Neural cell (in vitro differentiated cells): ENCODE results near the gene TPBGL. TPM values are rescaled to one million over a fixed set of nuclear protein-coding genes. Genes with fewer than 3 reads are reported as not detected.

Experiments
- H2AFZ ChIP-seq: fragments of 200-600, 300-800 bp; sonication (generic), shearing (Covaris generic); 2 replicates; pipeline ENCODE4 v1.6.0; 2014; ENCODE audit warnings: low read depth, mild to moderate bottlenecking, antibody characterized with exemption, low read length, moderate library complexity
- H3F3A ChIP-seq: fragments of 200-600 bp; shearing (Covaris generic); 2 replicates; pipeline ENCODE4 v1.6.1; 2016; ENCODE audit warnings: mild to moderate bottlenecking, moderate library complexity, mixed read lengths, antibody characterized with exemption, low read length; ENCODE audit not compliant: insufficient read depth, poor library complexity, severe bottlenecking
- H3K27ac ChIP-seq: fragments of 200-600, 300-800 bp; sonication (generic), shearing (Covaris generic); 2 replicates; pipeline ENCODE4 v1.5.1; 2014; ENCODE audit warnings: mild to moderate bottlenecking, low read length, moderate library complexity
- H3K27me3 ChIP-seq: fragments of 300-800, 200-600 bp; sonication (generic), shearing (Covaris generic); 2 replicates; pipeline ENCODE4 v1.6.0; 2014; ENCODE audit warnings: mild to moderate bottlenecking, low read depth, low read length, moderate library complexity; ENCODE audit not compliant: insufficient read depth
- H3K36me3 ChIP-seq: fragments of 300-800, 200-600 bp; sonication (generic), shearing (Covaris generic); 2 replicates; pipeline ENCODE4 v1.5.1; 2014; ENCODE audit warnings: mild to moderate bottlenecking, antibody characterized with exemption, low read length, moderate library complexity; ENCODE audit not compliant: insufficient read depth
- H3K4me2 ChIP-seq: fragments of 300-800, 200-600 bp; sonication (generic), shearing (Covaris generic); 2 replicates; pipeline ENCODE4 v1.6.0; 2014; ENCODE audit warnings: mild to moderate bottlenecking, low read length
- H3K4me3 ChIP-seq: fragments of 300-800, 200-600 bp; sonication (generic), shearing (Covaris generic); 2 replicates; pipeline ENCODE4 v1.5.1; 2014; ENCODE audit warnings: mild to moderate bottlenecking, low read length, moderate library complexity
- H3K79me2 ChIP-seq: fragments of 200-600 bp; shearing (Covaris generic); replicated peaks from 2 replicates; pipeline ENCODE4 v1.6.0; 2014; ENCODE audit warnings: mild to moderate bottlenecking, low read length, moderate library complexity; ENCODE audit not compliant: insufficient read depth
- H3K9ac ChIP-seq: fragments of 300-800, 200-600 bp; sonication (generic), shearing (Covaris generic); 2 replicates; pipeline ENCODE4 v1.6.1; 2016; ENCODE audit warnings: mild to moderate bottlenecking, low read length, mixed read lengths
- H3K9me2 ChIP-seq: fragments of 200-600 bp; shearing (Covaris generic); 2 replicates; pipeline ENCODE4 v1.6.1; 2016; ENCODE audit warnings: mild to moderate bottlenecking, low read length, mixed read lengths; ENCODE audit not compliant: insufficient read depth
- H3K9me3 ChIP-seq: fragments of 200-600, 300-800 bp; sonication (generic), shearing (Covaris generic); 2 replicates; pipeline ENCODE4 v1.6.1; 2016; ENCODE audit warnings: mild to moderate bottlenecking, mixed run types, low read length, moderate library complexity, mixed read lengths
- H4K20me1 ChIP-seq: fragments of 200-600 bp; shearing (Covaris generic); 2 replicates; pipeline ENCODE4 v1.6.1; 2016; ENCODE audit warnings: mild to moderate bottlenecking, mixed run types; ENCODE audit not compliant: insufficient read depth
- EP300 ChIP-seq: fragments of 450-650 bp; conservative IDR thresholded peaks from 2 replicates; pipeline ENCODE4 v1.6.1; 2014; ENCODE audit warnings: antibody characterized with exemption, mild to moderate bottlenecking, moderate library complexity; ENCODE audit not compliant: poor library complexity, severe bottlenecking
- EZH2 ChIP-seq: fragments of 200-600, 300-800 bp; shearing (Covaris generic), sonication (generic); IDR thresholded peaks from 2 replicates; pipeline ENCODE4 v1.6.1; 2014; ENCODE audit warnings: antibody characterized with exemption, low read length, borderline replicate concordance, mild to moderate bottlenecking; ENCODE audit not compliant: insufficient read depth, poor library complexity, severe bottlenecking
- MXI1 ChIP-seq: fragments of 450-650 bp; conservative IDR thresholded peaks from 2 replicates; pipeline ENCODE4 v1.6.1; 2014; ENCODE audit warnings: antibody characterized with exemption, mild to moderate bottlenecking; ENCODE audit not compliant: poor library complexity, severe bottlenecking
- POLR2AphosphoS5 ChIP-seq: IDR thresholded peaks from 2 replicates; pipeline ENCODE4 v1.6.1; 2012
- RAD21 ChIP-seq: fragments of 450-650 bp; conservative IDR thresholded peaks from 2 replicates; pipeline ENCODE4 v1.6.1; 2014; ENCODE audit warnings: antibody characterized with exemption, mild to moderate bottlenecking, moderate library complexity
- SMC3 ChIP-seq: fragments of 450-650 bp; conservative IDR thresholded peaks from 2 replicates; pipeline ENCODE4 v1.6.1; 2014; ENCODE audit warnings: antibody characterized with exemption, mild to moderate bottlenecking, moderate library complexity; ENCODE audit not compliant: poor library complexity
- TAF1 ChIP-seq: IDR thresholded peaks from 2 replicates; pipeline ENCODE4 v1.6.1; 2012; ENCODE audit warnings: low read depth
- polyA plus RNA-seq: library from polyadenylated mRNA; depleted of rRNA; stranded (reverse); fragments of >200 nt; gene quantifications from 2 replicates; pipeline ENCODE4 v1.2.3, GENCODE V29; 2014
- TF ChIP-seq, protein P1 (sequence below): fragments of 450-650 bp; IDR thresholded peaks from 2 replicates; pipeline ENCODE4 v1.5.1; 2014; ENCODE audit warnings: antibody characterized with exemption, mild to moderate bottlenecking, moderate library complexity; ENCODE audit not compliant: poor library complexity, severe bottlenecking
- TF ChIP-seq, protein P2 (sequence below): IDR thresholded peaks from 2 replicates; pipeline ENCODE4 v1.6.1; 2012; ENCODE audit warnings: borderline replicate concordance

TPBGL gene
- polyA plus RNA-seq, 1 donor from 2014 or later, result not detected

DNA sequence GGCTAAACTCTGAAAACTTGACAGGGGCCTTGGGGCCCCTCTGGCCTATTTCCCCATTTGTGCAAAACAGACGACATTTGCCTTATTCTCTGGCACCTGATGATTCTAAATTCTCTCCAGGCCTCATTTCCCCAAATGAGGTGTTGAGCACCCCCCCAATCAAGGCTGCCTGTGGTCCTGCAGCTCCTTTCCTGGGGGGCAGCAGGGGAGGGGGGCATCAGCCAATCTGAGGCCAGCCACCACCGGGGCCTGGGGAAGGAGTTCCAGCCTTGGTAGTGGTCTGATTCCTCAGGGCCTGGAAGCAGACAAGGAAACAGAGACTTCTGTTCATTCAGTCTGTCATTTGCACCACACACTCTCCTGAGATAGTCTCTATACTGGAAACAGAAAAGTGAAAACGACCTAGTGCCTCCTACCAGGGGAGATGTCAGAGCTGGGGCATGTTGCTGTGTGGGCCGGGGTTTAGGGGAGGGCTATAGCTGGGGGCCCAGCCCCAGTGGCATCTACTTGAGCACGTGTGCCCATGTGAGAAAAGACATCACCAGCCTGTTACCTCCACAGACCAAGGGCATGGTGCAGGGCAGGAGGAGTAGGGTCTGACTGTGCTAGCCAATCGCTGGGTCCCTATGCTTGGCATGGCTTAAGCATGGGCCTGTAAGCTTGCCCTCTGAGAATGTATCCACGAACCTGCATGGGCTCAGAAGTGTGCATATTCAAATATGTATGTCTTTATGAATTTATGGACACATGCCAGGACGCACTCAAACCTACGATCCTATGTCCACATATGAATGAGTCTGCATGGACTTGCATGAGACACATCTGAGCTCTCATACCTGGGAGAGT lies 1.8 kb upstream of the TPBGL start:
- no peaks in the 10 kb centered on the region for H3F3A ChIP-seq
- H2AFZ ChIP-seq, result no peak overlapping the region
- no peak overlapping the region for H3K9ac ChIP-seq
- TF ChIP-seq SMC3 (no peak), MXI1 (no peak)
- no peaks in the 10 kb centered on the region for H3K36me3 ChIP-seq
- H3K4me2 ChIP-seq, result no peak overlapping the region
- peaks cover 41% of the 10 kb centered on the region for H3K27me3 ChIP-seq
- no peaks in the 10 kb centered on the region for H3K79me2 ChIP-seq
- H3K9me2 ChIP-seq, result no peaks in the 10 kb centered on the region
- H4K20me1 ChIP-seq, result no peaks in the 10 kb centered on the region
- no peak overlapping the region for H3K4me3 ChIP-seq
- H3K9me3 ChIP-seq, result no peaks in the 10 kb centered on the region
- H3K27ac ChIP-seq, result no peak overlapping the region

DNA sequence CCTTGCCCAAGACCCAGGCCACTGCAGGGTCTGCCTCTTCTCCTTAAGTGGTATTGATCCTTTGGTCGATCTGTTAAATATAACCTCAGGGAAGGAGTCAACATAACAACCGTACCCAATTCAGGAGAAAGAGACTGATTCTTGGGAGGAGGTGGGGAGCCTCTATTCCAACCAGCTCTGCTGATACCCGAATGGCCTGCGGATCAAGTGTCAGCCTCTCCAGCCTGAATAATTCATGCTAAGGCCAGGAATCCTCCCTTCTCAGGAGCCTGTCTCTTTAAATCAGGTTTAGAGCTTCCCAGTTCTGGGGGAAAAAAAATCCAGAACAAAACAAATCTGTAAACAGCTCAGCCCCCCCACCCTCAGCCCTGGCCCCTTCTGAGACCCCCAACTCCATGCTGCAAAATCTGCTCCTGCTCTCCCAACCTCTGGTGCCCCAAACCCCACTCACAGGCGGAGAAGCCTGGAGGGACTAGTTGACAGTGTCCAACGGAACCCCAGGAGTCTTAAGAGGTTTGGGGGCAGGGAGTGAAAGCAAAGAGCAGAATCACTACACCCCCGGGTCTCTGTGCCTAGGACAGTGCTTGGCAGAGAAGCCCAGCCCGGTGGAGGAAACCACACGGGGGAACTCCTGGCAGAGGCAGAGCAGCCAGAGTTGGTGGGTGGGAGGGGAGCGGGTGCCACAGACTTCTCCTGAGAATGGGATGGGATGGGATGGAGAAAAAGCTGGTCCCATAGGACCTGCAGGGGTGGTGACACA lies 863 bp upstream of the TPBGL start:
- no peaks in the 10 kb centered on the region for H3K36me3 ChIP-seq
- no peaks in the 10 kb centered on the region for H4K20me1 ChIP-seq
- H3K27ac ChIP-seq, result no peak overlapping the region
- no peaks in the 10 kb centered on the region for H3K9me2 ChIP-seq
- H2AFZ ChIP-seq, result no peak overlapping the region
- H3K9ac ChIP-seq, result no peak overlapping the region
- H3K27me3 ChIP-seq, result peaks cover 47% of the 10 kb centered on the region
- no peaks in the 10 kb centered on the region for H3K9me3 ChIP-seq
- TF ChIP-seq POLR2AphosphoS5 (no peak), SMC3 (no peak), MXI1 (no peak)
- no peaks in the 10 kb centered on the region for H3F3A ChIP-seq
- H3K4me2 ChIP-seq, result no peak overlapping the region
- peak overlapping the region; percentile 73 for H3K4me3 ChIP-seq
- H3K79me2 ChIP-seq, result no peaks in the 10 kb centered on the region

DNA sequence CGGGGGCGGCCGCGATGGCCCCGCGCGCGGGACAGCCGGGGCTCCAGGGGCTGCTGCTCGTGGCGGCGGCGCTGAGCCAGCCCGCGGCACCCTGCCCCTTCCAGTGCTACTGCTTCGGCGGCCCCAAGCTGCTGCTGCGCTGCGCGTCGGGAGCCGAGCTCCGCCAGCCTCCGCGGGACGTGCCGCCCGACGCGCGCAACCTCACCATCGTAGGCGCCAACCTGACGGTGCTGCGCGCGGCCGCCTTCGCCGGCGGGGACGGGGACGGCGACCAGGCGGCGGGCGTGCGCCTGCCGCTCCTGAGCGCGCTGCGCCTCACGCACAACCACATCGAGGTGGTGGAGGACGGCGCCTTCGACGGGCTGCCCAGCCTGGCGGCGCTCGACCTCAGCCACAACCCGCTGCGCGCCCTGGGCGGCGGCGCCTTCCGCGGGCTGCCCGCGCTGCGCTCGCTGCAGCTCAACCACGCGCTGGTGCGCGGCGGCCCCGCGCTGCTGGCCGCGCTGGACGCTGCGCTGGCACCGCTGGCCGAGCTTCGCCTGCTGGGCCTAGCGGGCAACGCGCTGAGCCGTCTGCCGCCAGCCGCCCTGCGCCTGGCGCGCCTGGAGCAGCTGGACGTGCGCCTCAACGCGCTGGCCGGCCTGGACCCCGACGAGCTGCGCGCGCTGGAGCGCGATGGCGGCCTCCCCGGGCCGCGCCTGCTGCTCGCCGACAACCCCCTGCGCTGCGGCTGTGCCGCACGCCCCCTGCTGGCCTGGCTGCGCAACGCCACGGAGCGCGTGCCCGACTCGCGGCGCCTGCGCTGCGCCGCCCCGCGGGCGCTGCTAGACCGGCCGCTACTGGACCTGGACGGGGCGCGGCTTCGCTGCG lies 697 bp downstream of the TPBGL start:
- H3K9me3 ChIP-seq, result no peaks in the 10 kb centered on the region
- H4K20me1 ChIP-seq, result no peaks in the 10 kb centered on the region
- H3K4me3 ChIP-seq, result peak overlapping the region; percentile 73
- no peaks in the 10 kb centered on the region for H3K36me3 ChIP-seq
- H3F3A ChIP-seq, result no peaks in the 10 kb centered on the region
- H3K9me2 ChIP-seq, result no peaks in the 10 kb centered on the region
- peak overlapping the region; percentile 74 for H3K9ac ChIP-seq
- no peak overlapping the region for H3K4me2 ChIP-seq
- H3K79me2 ChIP-seq, result no peaks in the 10 kb centered on the region
- peak overlapping the region; percentile 45 for H2AFZ ChIP-seq
- no peak overlapping the region for H3K27ac ChIP-seq
- TF ChIP-seq EP300 (peak; percentile 56), RAD21 (peak; percentile 74), TAF1 (no peak), MXI1 (peak; percentile 60), POLR2AphosphoS5 (peak; percentile 47), EZH2 (no peak), SMC3 (peak; percentile 85)
- TF ChIP-seq, protein P1, sequence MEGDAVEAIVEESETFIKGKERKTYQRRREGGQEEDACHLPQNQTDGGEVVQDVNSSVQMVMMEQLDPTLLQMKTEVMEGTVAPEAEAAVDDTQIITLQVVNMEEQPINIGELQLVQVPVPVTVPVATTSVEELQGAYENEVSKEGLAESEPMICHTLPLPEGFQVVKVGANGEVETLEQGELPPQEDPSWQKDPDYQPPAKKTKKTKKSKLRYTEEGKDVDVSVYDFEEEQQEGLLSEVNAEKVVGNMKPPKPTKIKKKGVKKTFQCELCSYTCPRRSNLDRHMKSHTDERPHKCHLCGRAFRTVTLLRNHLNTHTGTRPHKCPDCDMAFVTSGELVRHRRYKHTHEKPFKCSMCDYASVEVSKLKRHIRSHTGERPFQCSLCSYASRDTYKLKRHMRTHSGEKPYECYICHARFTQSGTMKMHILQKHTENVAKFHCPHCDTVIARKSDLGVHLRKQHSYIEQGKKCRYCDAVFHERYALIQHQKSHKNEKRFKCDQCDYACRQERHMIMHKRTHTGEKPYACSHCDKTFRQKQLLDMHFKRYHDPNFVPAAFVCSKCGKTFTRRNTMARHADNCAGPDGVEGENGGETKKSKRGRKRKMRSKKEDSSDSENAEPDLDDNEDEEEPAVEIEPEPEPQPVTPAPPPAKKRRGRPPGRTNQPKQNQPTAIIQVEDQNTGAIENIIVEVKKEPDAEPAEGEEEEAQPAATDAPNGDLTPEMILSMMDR, result peak; percentile 100
- TF ChIP-seq, protein P2, sequence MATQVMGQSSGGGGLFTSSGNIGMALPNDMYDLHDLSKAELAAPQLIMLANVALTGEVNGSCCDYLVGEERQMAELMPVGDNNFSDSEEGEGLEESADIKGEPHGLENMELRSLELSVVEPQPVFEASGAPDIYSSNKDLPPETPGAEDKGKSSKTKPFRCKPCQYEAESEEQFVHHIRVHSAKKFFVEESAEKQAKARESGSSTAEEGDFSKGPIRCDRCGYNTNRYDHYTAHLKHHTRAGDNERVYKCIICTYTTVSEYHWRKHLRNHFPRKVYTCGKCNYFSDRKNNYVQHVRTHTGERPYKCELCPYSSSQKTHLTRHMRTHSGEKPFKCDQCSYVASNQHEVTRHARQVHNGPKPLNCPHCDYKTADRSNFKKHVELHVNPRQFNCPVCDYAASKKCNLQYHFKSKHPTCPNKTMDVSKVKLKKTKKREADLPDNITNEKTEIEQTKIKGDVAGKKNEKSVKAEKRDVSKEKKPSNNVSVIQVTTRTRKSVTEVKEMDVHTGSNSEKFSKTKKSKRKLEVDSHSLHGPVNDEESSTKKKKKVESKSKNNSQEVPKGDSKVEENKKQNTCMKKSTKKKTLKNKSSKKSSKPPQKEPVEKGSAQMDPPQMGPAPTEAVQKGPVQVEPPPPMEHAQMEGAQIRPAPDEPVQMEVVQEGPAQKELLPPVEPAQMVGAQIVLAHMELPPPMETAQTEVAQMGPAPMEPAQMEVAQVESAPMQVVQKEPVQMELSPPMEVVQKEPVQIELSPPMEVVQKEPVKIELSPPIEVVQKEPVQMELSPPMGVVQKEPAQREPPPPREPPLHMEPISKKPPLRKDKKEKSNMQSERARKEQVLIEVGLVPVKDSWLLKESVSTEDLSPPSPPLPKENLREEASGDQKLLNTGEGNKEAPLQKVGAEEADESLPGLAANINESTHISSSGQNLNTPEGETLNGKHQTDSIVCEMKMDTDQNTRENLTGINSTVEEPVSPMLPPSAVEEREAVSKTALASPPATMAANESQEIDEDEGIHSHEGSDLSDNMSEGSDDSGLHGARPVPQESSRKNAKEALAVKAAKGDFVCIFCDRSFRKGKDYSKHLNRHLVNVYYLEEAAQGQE, result peak; percentile 34
- peaks cover 47% of the 10 kb centered on the region for H3K27me3 ChIP-seq
